Neural progenitor cell (in vitro differentiated cells): ENCODE data around the gene MTF2. TPM values are rescaled to one million over a fixed set of nuclear protein-coding genes. Genes with fewer than 3 reads are reported as not detected.

Experiments
- DNase-seq: peaks from one replicate; pipeline ENCODE4 v3.0.0-alpha.2; 2016; ENCODE audit warnings: low spot score
- H2AFZ ChIP-seq: fragments of 200-600 bp; sonication (generic); replicated peaks from 2 replicates; pipeline ENCODE4 v1.6.1; 2016; ENCODE audit warnings: antibody characterized with exemption
- H3F3A ChIP-seq: fragments of 200-600 bp; sonication (generic); 2 replicates; pipeline ENCODE4 v1.6.1; 2016; ENCODE audit warnings: antibody characterized with exemption, low read depth
- H3K27ac ChIP-seq: fragments of 200-600 bp; sonication (generic); 2 replicates; pipeline ENCODE4 v1.5.1; 2016; ENCODE audit warnings: mild to moderate bottlenecking
- H3K27me3 ChIP-seq: fragments of 200-600 bp; sonication (generic); 2 replicates; pipeline ENCODE4 v1.6.1; 2016; ENCODE audit warnings: mild to moderate bottlenecking, moderate library complexity
- H3K36me3 ChIP-seq: fragments of 200-600 bp; sonication (generic); 2 replicates; pipeline ENCODE4 v1.5.1; 2016
- H3K4me1 ChIP-seq: fragments of 200-600 bp; sonication (generic); 2 replicates; pipeline ENCODE4 v1.6.1; 2016; ENCODE audit warnings: mixed run types
- H3K4me2 ChIP-seq: fragments of 200-600 bp; sonication (generic); 2 replicates; pipeline ENCODE4 v1.6.1; 2016
- H3K4me3 ChIP-seq: fragments of 200-600 bp; sonication (generic); 2 replicates; pipeline ENCODE4 v1.5.1; 2016
- H3K79me2 ChIP-seq: fragments of 200-600 bp; sonication (generic); 2 replicates; pipeline ENCODE4 v1.6.1; 2016; ENCODE audit warnings: low read depth
- H3K9ac ChIP-seq: fragments of 200-600 bp; sonication (generic); 2 replicates; pipeline ENCODE4 v1.6.1; 2016
- H3K9me3 ChIP-seq: fragments of 200-600 bp; sonication (generic); 2 replicates; pipeline ENCODE4 v1.5.1; 2016; ENCODE audit warnings: low read depth
- H4K20me1 ChIP-seq: fragments of 200-600 bp; sonication (generic); 2 replicates; pipeline ENCODE4 v1.6.1; 2016; ENCODE audit warnings: low read depth
- H3K27ac Mint-ChIP-seq: 3 replicates; pipeline ENCODE4 v1.8.0; 2021; ENCODE audit warnings: mixed read lengths
- H3K27me3 Mint-ChIP-seq: 2 replicates; pipeline ENCODE4 v1.8.0; 2022; ENCODE audit warnings: low read depth, mild to moderate bottlenecking, inconsistent platforms, moderate library complexity, mixed read lengths; ENCODE audit not compliant: insufficient read depth
- H3K36me3 Mint-ChIP-seq: 3 replicates; pipeline ENCODE4 v1.8.0; 2021; ENCODE audit warnings: mixed read lengths
- H3K4me1 Mint-ChIP-seq: 3 replicates; pipeline ENCODE4 v1.8.0; 2021; ENCODE audit warnings: mixed read lengths
- H3K4me3 Mint-ChIP-seq: 3 replicates; pipeline ENCODE4 v1.8.0; 2021; ENCODE audit warnings: mild to moderate bottlenecking, moderate library complexity, mixed read lengths
- H3K9me3 Mint-ChIP-seq: 3 replicates; pipeline ENCODE4 v1.8.0; 2020; ENCODE audit warnings: mixed read lengths
- EZH2 ChIP-seq: fragments of 200-600 bp; sonication (generic); IDR thresholded peaks from 2 replicates; pipeline ENCODE4 v1.6.1; 2017; ENCODE audit warnings: antibody characterized with exemption, mild to moderate bottlenecking, moderate library complexity
- EZH2phosphoT487 ChIP-seq: fragments of 200-600 bp; sonication (generic); IDR thresholded peaks from 2 replicates; pipeline ENCODE4 v1.6.1; 2017; ENCODE audit warnings: antibody characterized with exemption
- total RNA-seq: library from RNA; depleted of rRNA; stranded (reverse); fragments of >200 nt; gene quantifications from 2 replicates; pipeline ENCODE4 v1.2.3, GENCODE V29; 2015; ENCODE audit warnings: low replicate concordance
- TF ChIP-seq, protein P1 (sequence below): fragments of 200-600 bp; sonication (generic); IDR thresholded peaks from 2 replicates; pipeline ENCODE4 v1.5.1; 2017; ENCODE audit warnings: antibody characterized with exemption, mild to moderate bottlenecking

Gene MTF2
- total RNA-seq, 1 donor from 2014 or later = 149 TPM

DNA sequence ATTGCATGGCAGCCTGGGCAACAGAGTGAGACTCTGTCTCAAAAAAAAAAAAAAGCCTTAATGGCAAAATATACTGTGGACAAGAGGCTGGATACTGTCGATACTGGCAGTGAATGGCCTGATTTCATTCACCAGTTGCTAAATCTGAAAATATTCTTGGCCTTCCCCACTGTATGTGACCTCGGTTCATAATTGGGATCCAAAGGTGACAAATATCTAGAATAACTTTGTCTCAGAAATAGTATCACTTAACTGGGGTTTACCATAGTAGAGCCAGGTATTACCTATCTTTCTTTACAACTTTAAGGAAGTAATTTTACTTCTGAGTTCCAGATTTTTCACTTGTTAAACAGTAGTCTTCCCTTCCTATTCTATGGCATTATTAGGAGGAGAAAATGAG is 8.4 kb downstream of the MTF2 start:
- TF ChIP-seq EZH2 (no peak), EZH2phosphoT487 (no peak)
- TF ChIP-seq, protein P1, sequence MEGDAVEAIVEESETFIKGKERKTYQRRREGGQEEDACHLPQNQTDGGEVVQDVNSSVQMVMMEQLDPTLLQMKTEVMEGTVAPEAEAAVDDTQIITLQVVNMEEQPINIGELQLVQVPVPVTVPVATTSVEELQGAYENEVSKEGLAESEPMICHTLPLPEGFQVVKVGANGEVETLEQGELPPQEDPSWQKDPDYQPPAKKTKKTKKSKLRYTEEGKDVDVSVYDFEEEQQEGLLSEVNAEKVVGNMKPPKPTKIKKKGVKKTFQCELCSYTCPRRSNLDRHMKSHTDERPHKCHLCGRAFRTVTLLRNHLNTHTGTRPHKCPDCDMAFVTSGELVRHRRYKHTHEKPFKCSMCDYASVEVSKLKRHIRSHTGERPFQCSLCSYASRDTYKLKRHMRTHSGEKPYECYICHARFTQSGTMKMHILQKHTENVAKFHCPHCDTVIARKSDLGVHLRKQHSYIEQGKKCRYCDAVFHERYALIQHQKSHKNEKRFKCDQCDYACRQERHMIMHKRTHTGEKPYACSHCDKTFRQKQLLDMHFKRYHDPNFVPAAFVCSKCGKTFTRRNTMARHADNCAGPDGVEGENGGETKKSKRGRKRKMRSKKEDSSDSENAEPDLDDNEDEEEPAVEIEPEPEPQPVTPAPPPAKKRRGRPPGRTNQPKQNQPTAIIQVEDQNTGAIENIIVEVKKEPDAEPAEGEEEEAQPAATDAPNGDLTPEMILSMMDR = no peak
- H3K4me1 ChIP-seq = no peaks in the 10 kb centered on the region
- no peak overlapping the region for H3K4me2 ChIP-seq
- peaks cover 33% of the 10 kb centered on the region for H3K36me3 ChIP-seq
- peaks cover 76% of the 10 kb centered on the region for H4K20me1 ChIP-seq
- H3K79me2 ChIP-seq = peaks cover 100% of the 10 kb centered on the region
- Mint-ChIP-seq H3K27me3 (peaks cover 4% of the 10 kb centered on the region), H3K4me1 (no peaks in the 10 kb centered on the region), H3K4me3 (no peak overlapping the region), H3K9me3 (peaks cover 59% of the 10 kb centered on the region), H3K36me3 (peaks cover 64% of the 10 kb centered on the region), H3K27ac (no peak overlapping the region)
- H3K4me3 ChIP-seq = no peak overlapping the region
- H3K9me3 ChIP-seq = peaks cover 16% of the 10 kb centered on the region
- no peaks in the 10 kb centered on the region for H3F3A ChIP-seq
- H2AFZ ChIP-seq = no peak overlapping the region
- H3K27me3 ChIP-seq = no peaks in the 10 kb centered on the region
- DNase-seq = no peak
- no peak overlapping the region for H3K9ac ChIP-seq
- no peak overlapping the region for H3K27ac ChIP-seq

DNA sequence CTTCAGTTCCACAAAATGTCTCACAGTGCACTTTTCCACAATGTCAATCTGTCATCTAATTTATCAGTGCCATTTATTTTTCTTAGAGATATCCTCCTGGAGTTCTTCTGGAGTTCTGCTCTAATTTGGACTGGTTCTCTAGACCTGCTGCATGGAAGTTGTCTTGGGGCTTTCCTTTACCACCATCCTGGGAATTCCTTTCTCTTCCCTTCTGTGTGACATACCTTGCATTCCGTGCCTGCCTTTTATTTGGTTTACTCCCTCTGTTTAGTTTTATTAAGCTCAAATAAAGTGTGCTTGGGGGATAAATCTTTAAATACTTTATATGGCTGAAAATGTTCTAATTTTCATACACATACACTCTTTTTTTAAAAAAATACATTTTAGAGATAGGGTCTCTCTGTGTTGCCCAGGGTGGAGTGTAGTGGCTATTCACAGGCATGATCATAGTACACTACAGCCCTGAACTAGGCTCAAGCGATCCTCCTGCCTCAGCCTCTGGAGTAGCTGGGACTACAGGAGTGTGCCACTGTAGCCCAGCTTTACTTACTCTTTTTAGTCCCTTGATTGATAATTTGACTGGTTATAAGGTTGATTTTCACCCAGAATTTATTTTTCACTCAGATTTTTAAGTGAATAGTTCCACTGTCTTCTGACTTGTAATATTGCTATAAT is 14.4 kb downstream of the MTF2 start:
- Mint-ChIP-seq H3K4me1 (peaks cover 7% of the 10 kb centered on the region), H3K9me3 (peaks cover 31% of the 10 kb centered on the region), H3K27me3 (no peaks in the 10 kb centered on the region), H3K27ac (no peak overlapping the region), H3K4me3 (no peak overlapping the region), H3K36me3 (peaks cover 36% of the 10 kb centered on the region)
- peaks cover 4% of the 10 kb centered on the region for H3F3A ChIP-seq
- peaks cover 8% of the 10 kb centered on the region for H3K36me3 ChIP-seq
- peak; percentile 26 for DNase-seq
- H3K4me3 ChIP-seq = no peak overlapping the region
- H3K4me2 ChIP-seq = peak overlapping the region; percentile 24
- H3K4me1 ChIP-seq = peaks cover 5% of the 10 kb centered on the region
- H3K27ac ChIP-seq = peak overlapping the region; percentile 21
- H3K9ac ChIP-seq = no peak overlapping the region
- TF ChIP-seq, protein P1 = no peak
- TF ChIP-seq EZH2 = no peak
- no peak for TF ChIP-seq EZH2phosphoT487
- H2AFZ ChIP-seq = no peak overlapping the region
- H3K79me2 ChIP-seq = peaks cover 100% of the 10 kb centered on the region
- no peaks in the 10 kb centered on the region for H3K9me3 ChIP-seq
- peaks cover 96% of the 10 kb centered on the region for H4K20me1 ChIP-seq
- H3K27me3 ChIP-seq = no peaks in the 10 kb centered on the region

GRCh38 chr1:93095804-93096585 is 16.9 kb downstream of the MTF2 start:
- H3K4me3 ChIP-seq = no peak overlapping the region
- Mint-ChIP-seq H3K36me3 (peaks cover 24% of the 10 kb centered on the region), H3K27ac (no peak overlapping the region), H3K4me1 (peaks cover 23% of the 10 kb centered on the region), H3K9me3 (peaks cover 16% of the 10 kb centered on the region), H3K27me3 (no peaks in the 10 kb centered on the region), H3K4me3 (no peak overlapping the region)
- H3K4me1 ChIP-seq = peaks cover 20% of the 10 kb centered on the region
- H3K4me2 ChIP-seq = no peak overlapping the region
- no peaks in the 10 kb centered on the region for H3K27me3 ChIP-seq
- H3K36me3 ChIP-seq = no peaks in the 10 kb centered on the region
- H3K27ac ChIP-seq = no peak overlapping the region
- H2AFZ ChIP-seq = no peak overlapping the region
- no peak overlapping the region for H3K9ac ChIP-seq
- peaks cover 100% of the 10 kb centered on the region for H3K79me2 ChIP-seq
- H3K9me3 ChIP-seq = no peaks in the 10 kb centered on the region
- peaks cover 100% of the 10 kb centered on the region for H4K20me1 ChIP-seq
- H3F3A ChIP-seq = peaks cover 22% of the 10 kb centered on the region
- TF ChIP-seq EZH2 (no peak), EZH2phosphoT487 (no peak)
- TF ChIP-seq, protein P1 = no peak
- no peak for DNase-seq
